Bone marrow (tissue), 2 donors: ENCODE results near the gene TTC7B.

Experiments
- DNase-seq, 2 donors: peaks; one replicate each; lab custom pipeline; 2025; lab: John Stamatoyannopoulos, UW

The TTC7B gene

GRCh38 chr14:90777358-90777757 lies 38.9 kb downstream of the TTC7B start:
- no peak for DNase-seq

GRCh38 chr14:90775441-90775840 lies 40.8 kb downstream of the TTC7B start:
- no peak for DNase-seq

GRCh38 chr14:90774316-90774715 lies 41.9 kb downstream of the TTC7B start:
- no peak for DNase-seq

GRCh38 chr14:90773705-90774104 lies 42.5 kb downstream of the TTC7B start:
- DNase-seq, result no peak

- DNase-seq, result no peak
Measured at GRCh38 chr14:90773196-90773486, 43.1 kb downstream of the TTC7B start.

- no peak for DNase-seq
Measured at GRCh38 chr14:90767899-90768298, 48.3 kb downstream of the TTC7B start.

- DNase-seq, result no peak
Measured at GRCh38 chr14:90760591-90761316, 55.5 kb downstream of the TTC7B start.

GRCh38 chr14:90760078-90760444 lies 56.2 kb downstream of the TTC7B start:
- DNase-seq, result no peak

GRCh38 chr14:90759370-90760077 lies 56.7 kb downstream of the TTC7B start:
- peak in 1 of 2 donors; percentile 17 for DNase-seq

- no peak for DNase-seq
Measured at GRCh38 chr14:90758959-90759358, 57.3 kb downstream of the TTC7B start.

GRCh38 chr14:90758028-90758889 lies 58.0 kb downstream of the TTC7B start:
- DNase-seq, result peak; percentile 76 to 82

GRCh38 chr14:90757452-90757851 lies 58.8 kb downstream of the TTC7B start:
- DNase-seq, result no peak

GRCh38 chr14:90756755-90757345 lies 59.4 kb downstream of the TTC7B start:
- DNase-seq, result no peak

GRCh38 chr14:90755661-90756304 lies 60.4 kb downstream of the TTC7B start:
- no peak for DNase-seq

- DNase-seq, result no peak
Measured at GRCh38 chr14:90753456-90754005, 62.7 kb downstream of the TTC7B start.

GRCh38 chr14:90750701-90751100 lies 65.5 kb downstream of the TTC7B start:
- DNase-seq, result no peak

GRCh38 chr14:90750191-90750590 lies 66.0 kb downstream of the TTC7B start:
- DNase-seq, result no peak

- DNase-seq, result no peak
Measured at GRCh38 chr14:90747909-90748308, 68.3 kb downstream of the TTC7B start.

- DNase-seq, result no peak
Measured at GRCh38 chr14:90743826-90744225, 72.4 kb downstream of the TTC7B start.

GRCh38 chr14:90743425-90743824 lies 72.8 kb downstream of the TTC7B start:
- no peak for DNase-seq

GRCh38 chr14:90742729-90743128 lies 73.5 kb downstream of the TTC7B start:
- no peak for DNase-seq

- no peak for DNase-seq
Measured at GRCh38 chr14:90742252-90742651, 74.0 kb downstream of the TTC7B start.
